ENCODE data around the gene BDNF. TPM values are rescaled to one million over a fixed set of nuclear protein-coding genes. Genes with fewer than 3 reads are reported as not detected.
A peak's percentile ranks its signal among the peaks of the same experiment; 100 is the strongest.

Gene BDNF
- total RNA-seq, 1 donor from 2014 or later, result 0.10 TPM

- H3K27ac Mint-ChIP-seq (ENCODE audit: unreplicated experiment), result no peak overlapping the region
- TF ChIP-seq CTCF (IDR thresholded peaks at IDR 0.05; ENCODE audit: unreplicated experiment), result no peak
- H3K4me3 Mint-ChIP-seq (ENCODE audit: unreplicated experiment), result no peak overlapping the region
- H3K27me3 Mint-ChIP-seq (ENCODE audit: unreplicated experiment), result no peaks in the 10 kb centered on the region
- DNase-seq (ENCODE audit: low spot score), result no peak
- H3K36me3 Mint-ChIP-seq (ENCODE audit: low read depth, unreplicated experiment), result no peaks in the 10 kb centered on the region
- H3K9me3 Mint-ChIP-seq (ENCODE audit: unreplicated experiment), result no peaks in the 10 kb centered on the region
- no peaks in the 10 kb centered on the region for H3K4me1 Mint-ChIP-seq (ENCODE audit: unreplicated experiment)
Measured at GRCh38 chr11:27707676-27708075, 7.4 kb upstream of the BDNF start.

GRCh38 chr11:27705873-27706820 lies 5.9 kb upstream of the BDNF start:
- no peak for DNase-seq (ENCODE audit: low spot score)
- H3K4me3 Mint-ChIP-seq (ENCODE audit: unreplicated experiment), result no peak overlapping the region
- peaks cover 4% of the 10 kb centered on the region for H3K4me1 Mint-ChIP-seq (ENCODE audit: unreplicated experiment)
- H3K9me3 Mint-ChIP-seq (ENCODE audit: unreplicated experiment), result no peaks in the 10 kb centered on the region
- H3K27me3 Mint-ChIP-seq (ENCODE audit: unreplicated experiment), result peaks cover 9% of the 10 kb centered on the region
- H3K27ac Mint-ChIP-seq (ENCODE audit: unreplicated experiment), result no peak overlapping the region
- TF ChIP-seq CTCF (IDR thresholded peaks at IDR 0.05; ENCODE audit: unreplicated experiment), result peak; percentile 93
- no peaks in the 10 kb centered on the region for H3K36me3 Mint-ChIP-seq (ENCODE audit: low read depth, unreplicated experiment)

- DNase-seq (ENCODE audit: low spot score), result no peak
- H3K27ac Mint-ChIP-seq (ENCODE audit: unreplicated experiment), result no peak overlapping the region
- H3K27me3 Mint-ChIP-seq (ENCODE audit: unreplicated experiment), result peaks cover 15% of the 10 kb centered on the region
- no peaks in the 10 kb centered on the region for H3K9me3 Mint-ChIP-seq (ENCODE audit: unreplicated experiment)
- H3K4me1 Mint-ChIP-seq (ENCODE audit: unreplicated experiment), result peaks cover 8% of the 10 kb centered on the region
- H3K4me3 Mint-ChIP-seq (ENCODE audit: unreplicated experiment), result no peak overlapping the region
- H3K36me3 Mint-ChIP-seq (ENCODE audit: low read depth, unreplicated experiment), result no peaks in the 10 kb centered on the region
- TF ChIP-seq CTCF (IDR thresholded peaks at IDR 0.05; ENCODE audit: unreplicated experiment), result no peak
Measured at GRCh38 chr11:27703481-27703880, 3.2 kb upstream of the BDNF start.

GRCh38 chr11:27702811-27703210 lies 2.6 kb upstream of the BDNF start:
- Mint-ChIP-seq H3K27me3 (ENCODE audit: unreplicated experiment) (peaks cover 15% of the 10 kb centered on the region), H3K9me3 (ENCODE audit: unreplicated experiment) (no peaks in the 10 kb centered on the region), H3K36me3 (ENCODE audit: low read depth, unreplicated experiment) (no peaks in the 10 kb centered on the region), H3K4me1 (ENCODE audit: unreplicated experiment) (peaks cover 8% of the 10 kb centered on the region), H3K27ac (ENCODE audit: unreplicated experiment) (no peak overlapping the region), H3K4me3 (ENCODE audit: unreplicated experiment) (no peak overlapping the region)
- no peak for DNase-seq (ENCODE audit: low spot score)
- TF ChIP-seq CTCF (IDR thresholded peaks at IDR 0.05; ENCODE audit: unreplicated experiment), result no peak
